Stimulated activated naive CD4-positive, alpha-beta T cell (primary cell): Measurements from ENCODE around the gene MAP2K7.
"Not testable (repeated sequence)": the region's sequence is repeated elsewhere in the genome, so short reads cannot be mapped to it uniquely, and the experiment has no call there.

Experiments used
- DNase-seq, 6 experiments: peaks; one replicate each; lab custom pipeline; 2025; lab: John Stamatoyannopoulos, UW

MAP2K7 gene

GRCh38 chr19:7883105-7883504 is 20.6 kb upstream of the MAP2K7 start:
- DNase-seq: no peak

GRCh38 chr19:7883796-7884570 is 19.7 kb upstream of the MAP2K7 start:
- DNase-seq: no peak

DNA sequence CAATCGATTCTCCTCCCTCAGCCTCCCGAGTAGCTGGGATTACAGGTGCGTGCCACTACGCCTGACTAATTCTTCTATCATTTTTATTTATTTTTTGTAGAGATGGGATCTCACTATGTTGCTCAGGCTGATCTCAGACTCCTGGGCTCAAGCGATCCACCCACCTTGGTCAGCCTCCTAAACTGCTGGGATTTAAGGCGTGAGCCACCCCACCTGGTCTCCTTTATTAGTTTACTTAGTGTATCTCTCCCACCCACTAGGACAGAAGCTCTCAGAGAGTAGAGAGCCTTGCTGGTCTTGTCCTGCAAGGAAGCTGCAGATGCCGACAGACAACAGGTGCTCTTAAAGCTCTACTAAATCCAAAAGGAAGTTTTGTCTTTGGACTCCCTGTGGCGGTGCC is 17.9 kb upstream of the MAP2K7 start:
- DNase-seq: no peak

DNA sequence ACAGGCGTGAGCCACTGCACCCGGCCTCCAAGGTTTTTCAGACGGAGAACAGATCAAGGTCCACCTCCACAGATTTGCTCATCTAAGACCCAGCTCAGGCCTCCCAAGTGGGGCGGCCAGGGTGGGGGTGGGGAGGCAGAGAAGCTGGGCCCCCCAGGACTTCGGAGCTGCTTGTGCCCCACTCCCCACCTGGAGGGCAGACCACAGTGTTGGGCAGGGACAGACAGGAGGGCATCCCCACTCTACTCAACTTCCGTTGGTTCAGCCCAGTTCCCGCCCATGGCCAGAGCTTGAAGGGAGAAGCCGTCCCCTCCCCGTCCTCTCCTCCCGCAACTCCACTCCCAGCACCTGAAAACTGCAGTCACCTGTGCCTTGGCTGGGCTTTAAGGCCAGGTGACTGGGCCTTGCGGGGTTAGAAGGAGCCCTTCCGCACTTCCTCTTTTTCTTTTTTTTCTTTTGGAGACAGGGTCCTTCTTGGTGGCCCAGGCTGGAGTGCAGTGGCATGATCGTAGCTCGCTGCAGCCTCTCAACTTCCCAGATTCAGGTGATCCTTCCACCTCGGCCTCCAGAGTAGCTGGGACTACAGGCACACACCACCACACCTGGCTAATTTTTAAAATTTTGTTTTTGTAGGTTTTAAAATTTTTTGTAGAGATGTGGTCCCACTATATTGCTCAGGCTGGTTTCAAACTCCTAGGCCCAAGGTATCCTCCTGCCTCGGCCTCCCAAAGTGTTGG is 16.1 kb upstream of the MAP2K7 start:
- no peak for DNase-seq

- DNase-seq: peak in 1 of 6 experiments; percentile 13
Measured at GRCh38 chr19:7888145-7888825, 15.4 kb upstream of the MAP2K7 start, which contains the start of gene LRRC8E. LRRC8E (plus strand) TSS chr19:7888510; CDS start chr19:7895604, 7,094 bp downstream.

DNA sequence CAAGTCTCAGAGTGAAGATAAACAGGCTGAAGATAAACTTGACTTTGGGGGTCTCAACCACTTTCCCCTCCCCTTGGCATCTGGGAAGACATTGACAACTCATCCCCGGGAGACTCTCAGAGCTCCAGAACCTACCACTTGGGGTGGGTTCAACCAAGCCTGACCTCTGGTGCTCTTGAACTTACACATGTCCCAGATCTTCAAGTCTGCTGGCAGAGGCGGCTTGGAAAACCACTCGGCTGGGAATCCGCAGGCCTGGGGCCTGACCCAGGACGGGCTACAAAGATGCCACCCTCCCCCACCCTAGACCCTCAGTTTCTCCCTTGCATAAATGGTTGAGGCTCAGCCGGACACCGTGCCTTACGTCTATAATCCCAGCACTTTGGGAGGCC is 14.9 kb upstream of the MAP2K7 start:
- DNase-seq: no peak

- DNase-seq: not testable (repeated sequence)
Measured at GRCh38 chr19:7893362-7894101, 10.1 kb upstream of the MAP2K7 start.

DNA sequence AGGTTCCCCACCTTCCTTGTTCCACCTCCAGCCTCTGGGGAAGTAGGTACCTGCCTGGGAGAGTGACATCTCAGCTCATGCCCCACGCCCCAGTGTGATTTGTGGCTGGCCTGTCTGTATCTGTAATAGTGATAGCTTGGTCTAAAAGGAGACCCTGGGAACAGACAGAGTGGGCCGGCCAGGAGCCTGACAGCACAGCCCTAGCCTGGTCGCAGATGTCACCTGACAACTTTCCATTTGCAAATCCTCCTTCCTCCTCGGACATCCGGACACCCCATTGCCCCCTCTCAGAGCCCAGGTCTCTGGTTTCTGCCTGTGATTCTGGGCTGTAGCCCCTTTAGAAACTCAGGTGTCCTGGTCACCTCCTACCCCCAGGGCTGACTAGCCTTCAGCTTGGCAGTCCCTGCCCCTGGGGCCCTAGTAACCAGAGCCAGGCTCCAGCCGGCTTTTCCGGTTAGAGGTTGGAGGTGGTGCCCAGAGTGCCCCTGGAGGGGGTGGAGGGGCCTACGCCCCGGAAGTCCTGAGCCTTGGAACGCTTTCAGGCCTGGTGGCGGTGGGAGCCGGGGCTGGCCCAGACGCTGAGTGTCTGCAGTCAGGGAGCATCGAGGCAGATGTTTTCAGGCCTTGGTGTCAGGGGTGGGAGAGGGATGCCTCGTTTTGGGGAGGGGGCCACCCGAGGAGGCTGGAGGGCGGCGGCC is 8.9 kb upstream of the MAP2K7 start:
- no peak for DNase-seq

DNA sequence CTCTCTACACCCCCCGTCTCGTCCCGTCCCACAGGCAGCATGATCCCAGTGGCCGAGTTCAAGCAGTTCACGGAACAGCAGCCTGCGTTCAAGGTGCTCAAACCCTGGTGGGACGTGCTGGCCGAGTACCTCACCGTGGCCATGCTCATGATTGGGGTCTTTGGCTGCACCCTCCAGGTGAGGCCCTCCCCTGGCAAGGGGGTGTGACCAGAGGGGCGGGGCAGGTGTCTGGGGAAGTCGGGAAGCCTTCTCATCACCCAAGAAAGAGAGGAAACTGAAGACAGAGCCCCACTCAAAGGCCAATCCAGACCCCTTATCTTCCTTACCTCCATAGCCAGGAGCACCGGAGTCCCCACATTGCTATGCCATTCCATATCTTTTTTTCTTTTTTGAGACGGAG is 8.1 kb upstream of the MAP2K7 start:
- no peak for DNase-seq

GRCh38 chr19:7897292-7897691 is 6.4 kb upstream of the MAP2K7 start:
- no peak for DNase-seq

GRCh38 chr19:7898967-7899366 is 4.7 kb upstream of the MAP2K7 start:
- no peak for DNase-seq

- DNase-seq: no peak
Measured at GRCh38 chr19:7899751-7900378, 3.8 kb upstream of the MAP2K7 start.

DNA sequence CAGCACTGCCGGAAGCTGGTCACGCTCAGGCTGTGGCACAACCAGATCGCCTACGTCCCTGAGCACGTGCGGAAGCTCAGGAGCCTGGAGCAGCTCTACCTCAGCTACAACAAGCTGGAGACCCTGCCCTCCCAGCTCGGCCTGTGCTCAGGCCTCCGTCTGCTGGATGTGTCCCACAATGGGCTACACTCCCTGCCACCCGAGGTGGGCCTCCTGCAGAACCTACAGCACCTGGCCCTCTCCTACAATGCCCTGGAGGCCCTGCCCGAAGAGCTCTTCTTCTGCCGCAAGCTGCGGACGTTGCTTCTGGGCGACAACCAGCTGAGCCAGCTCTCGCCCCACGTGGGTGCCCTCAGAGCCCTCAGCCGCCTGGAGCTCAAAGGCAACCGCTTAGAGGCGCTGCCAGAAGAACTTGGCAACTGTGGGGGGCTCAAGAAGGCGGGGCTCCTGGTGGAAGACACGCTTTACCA is 3.2 kb upstream of the MAP2K7 start:
- no peak for DNase-seq

DNA sequence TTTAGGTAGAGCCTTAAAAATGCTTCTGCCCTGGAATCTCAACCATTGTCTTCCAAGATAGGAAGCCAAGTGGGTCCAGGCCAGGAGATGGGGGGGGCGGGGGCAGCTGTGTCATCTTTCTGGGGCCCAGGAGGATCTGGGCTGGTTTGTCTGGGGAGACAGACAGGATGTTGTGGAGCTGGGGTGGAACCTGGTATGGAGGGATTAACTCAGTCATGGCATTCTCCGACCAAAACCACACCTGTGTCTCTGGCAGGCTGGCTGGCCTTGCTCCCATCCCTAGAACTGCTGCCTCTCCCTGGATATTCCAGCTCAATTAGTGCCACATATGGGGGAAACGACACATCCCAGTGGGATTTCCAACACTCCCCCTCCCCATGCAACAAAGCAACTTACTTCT is 2.7 kb upstream of the MAP2K7 start:
- no peak for DNase-seq

GRCh38 chr19:7901337-7901736 is 2.3 kb upstream of the MAP2K7 start:
- DNase-seq: no peak

DNA sequence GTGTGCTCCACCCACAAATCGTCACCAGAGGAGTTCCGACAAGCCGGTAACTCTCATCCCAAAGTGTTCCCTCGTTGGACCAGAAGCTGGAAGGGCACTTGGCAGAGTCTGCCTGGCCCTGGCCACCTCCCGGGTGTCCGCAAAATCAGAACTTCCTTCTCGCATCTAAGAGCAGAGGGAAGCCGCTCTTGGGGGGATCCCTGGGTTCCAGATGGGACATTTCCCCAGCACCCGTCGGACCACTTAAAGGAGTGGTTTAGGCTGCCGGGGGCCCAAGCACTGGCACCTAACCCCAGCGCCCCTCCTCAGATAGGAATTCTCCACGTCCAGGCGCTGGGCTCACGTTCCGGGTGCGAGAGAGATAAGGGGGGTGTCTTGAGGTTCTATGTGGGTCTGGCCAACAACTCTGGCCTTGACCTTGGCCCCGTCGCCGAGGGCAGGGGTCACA is 857 bp upstream of the MAP2K7 start:
- no peak for DNase-seq

DNA sequence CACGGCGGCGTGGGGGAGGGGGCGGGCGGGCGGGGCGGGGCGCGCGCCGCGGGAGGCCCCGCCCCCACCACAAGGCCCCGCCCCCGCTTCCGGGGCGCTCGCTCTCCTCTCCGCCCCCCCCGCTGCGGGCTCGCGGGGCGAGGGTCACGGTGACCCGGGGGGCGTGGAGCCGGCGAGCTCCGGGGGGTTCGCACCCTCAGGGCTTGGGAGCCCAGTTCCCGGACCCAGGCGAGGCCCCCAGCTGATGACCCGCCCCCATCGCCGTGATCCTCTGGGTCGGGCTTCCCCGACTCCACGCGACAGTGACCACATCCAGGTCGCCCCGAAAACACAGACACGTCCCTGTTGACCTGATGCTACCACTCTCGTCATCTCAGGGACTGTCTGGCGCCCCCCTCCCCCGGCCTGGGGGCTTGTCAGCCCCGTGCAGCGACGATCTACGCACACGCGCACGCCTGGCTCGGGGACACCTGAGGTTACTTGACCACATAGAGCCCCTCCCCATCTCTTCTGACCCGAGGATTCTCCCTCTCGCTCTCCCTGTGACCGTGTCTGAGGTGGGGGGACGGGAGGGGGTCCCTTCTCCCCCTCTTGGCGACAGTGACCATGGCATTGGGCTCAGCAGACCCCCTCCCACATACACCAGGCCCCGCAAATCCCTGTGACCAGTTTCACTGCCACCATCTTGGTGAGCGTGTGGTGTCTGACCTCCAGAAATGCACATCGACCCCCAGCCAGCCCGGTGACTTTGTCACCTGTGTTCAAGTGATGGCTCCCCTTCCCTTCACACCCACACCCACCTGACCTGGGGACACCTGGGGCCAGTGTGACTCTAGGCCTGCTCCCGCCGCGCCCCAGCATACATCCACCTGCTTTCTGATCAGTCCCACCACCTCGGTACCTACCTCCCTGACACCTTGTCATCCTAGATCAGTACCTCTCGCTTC is 670 bp downstream of the MAP2K7 start:
- DNase-seq: peak in 3 of 6 experiments; percentile 67 to 71 (median 68)

- no peak for DNase-seq
Measured at GRCh38 chr19:7905268-7905667, 1.6 kb downstream of the MAP2K7 start.

DNA sequence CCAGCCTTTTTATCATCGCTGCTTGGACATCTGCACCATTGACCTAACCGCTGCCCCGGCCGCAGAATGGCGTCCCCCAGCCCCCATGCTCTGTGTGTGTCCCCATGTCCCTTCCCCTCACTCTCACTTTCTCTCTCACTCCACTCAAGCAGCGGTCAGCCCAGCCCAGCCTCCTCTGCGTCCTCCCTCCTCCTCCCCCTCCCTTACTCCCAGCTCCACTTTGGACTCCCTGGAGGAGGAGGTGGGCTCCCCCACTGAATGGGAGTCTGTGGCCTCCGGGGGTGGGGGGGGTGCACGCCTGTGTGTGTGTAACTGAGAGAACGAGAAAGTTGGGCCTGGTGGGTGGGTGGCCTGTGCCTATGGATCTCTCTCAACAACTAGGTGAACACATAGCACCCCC is 2.2 kb downstream of the MAP2K7 start:
- no peak for DNase-seq

GRCh38 chr19:7907122-7907521 is 3.4 kb downstream of the MAP2K7 start:
- no peak for DNase-seq
